Jurkat, Clone E6-1 (cell line): ENCODE data around the gene NSD1.
"Not testable (repeated sequence)": the region's sequence is repeated elsewhere in the genome, so short reads cannot be mapped to it uniquely, and the experiment has no call there.

Experiments
- DNase-seq: peaks from one replicate; pipeline ENCODE4 v3.0.0-alpha.2; 2011; ENCODE audit warnings: low read depth, low spot score
- H3K4me3 ChIP-seq: 2 replicates; pipeline ENCODE4 v1.5.1; 2011; ENCODE audit warnings: mild to moderate bottlenecking, low read length, control low read depth, moderate library complexity

Gene NSD1

DNA sequence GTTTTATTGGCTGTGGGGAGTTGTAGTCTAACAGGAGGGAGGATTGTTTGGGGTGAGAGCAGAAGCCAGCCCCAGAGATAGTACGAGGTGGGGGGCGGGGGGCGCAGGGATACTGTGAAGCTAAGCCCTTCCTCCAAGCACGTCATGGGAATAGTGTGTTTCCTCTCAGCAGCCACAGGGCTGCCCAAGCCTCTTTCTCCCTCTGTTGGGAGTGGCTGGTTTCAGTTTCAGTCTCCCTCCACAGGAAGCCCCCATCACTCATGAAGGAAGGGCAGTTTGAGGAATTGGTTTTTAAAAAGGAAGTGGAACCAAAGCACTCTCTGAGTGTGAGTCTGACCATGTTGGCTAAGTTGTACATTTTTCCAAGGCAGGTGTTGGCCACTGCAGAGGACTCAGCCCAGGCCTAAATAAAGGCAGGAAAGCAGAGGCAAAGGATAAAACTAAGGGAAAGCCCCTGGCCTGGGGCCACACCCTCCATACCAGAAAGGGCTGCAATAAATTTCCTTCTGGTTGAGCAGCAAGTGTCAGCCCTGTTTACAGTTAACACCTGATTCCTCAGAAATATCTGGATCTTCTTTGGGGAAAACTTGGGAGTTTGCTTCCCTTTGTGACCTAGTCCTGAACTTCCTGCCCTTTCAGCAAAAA, 166.8 kb downstream of the NSD1 start:
- no peak overlapping the region for H3K4me3 ChIP-seq
- peak; percentile 68 for DNase-seq

DNA sequence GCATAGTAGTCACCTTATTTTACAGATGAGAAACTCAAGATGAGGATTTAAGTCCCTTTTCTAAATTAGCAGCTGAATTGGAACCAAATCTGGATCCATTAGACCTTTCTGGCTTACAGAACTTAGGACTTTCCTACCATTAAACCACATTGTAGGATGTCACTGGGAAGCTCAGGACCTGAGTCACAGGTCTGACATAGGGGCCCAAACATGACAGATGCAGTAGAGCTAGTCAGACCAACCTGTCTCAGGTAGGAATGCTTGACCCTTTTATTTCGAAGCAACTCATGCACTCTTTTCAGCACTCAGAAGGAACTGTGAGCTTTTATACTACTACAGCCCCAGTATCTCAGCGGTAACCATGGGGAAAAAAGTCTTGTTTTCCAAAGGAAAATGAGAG, 167.4 kb downstream of the NSD1 start:
- no peak overlapping the region for H3K4me3 ChIP-seq
- no peak for DNase-seq

DNA sequence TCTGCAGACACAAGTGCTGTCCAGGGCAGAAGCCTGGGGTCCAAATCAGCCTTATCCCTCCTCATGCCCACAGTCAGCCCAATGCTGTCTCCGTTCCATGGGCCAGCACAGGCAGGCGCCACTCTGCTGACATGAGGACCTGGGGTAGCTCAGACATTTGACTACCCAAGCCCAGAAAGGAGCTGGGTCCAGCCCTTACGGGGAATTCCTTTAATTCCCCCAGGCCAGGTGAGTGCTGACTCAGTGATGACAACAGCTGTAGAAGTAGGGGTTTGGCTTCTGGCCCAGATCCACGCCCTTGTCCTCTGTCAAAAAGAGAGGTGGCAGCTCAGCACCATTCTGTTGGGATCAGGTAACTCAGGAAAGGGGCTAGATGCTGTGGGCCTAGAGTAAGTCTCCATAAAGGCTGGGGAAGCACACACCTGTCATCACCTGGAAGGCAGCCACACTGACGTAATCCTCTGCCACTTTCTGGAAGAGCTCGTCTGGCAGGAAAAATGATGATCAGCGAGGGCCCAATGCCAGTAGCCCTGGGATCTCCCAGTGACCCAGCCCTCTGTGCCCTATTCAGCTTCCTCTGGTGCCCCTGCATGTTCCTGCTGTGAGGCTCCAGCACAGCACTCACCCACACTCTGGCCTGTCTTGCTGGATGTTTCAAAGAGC, 168.1 kb downstream of the NSD1 start:
- H3K4me3 ChIP-seq = no peak overlapping the region
- no peak for DNase-seq

DNA sequence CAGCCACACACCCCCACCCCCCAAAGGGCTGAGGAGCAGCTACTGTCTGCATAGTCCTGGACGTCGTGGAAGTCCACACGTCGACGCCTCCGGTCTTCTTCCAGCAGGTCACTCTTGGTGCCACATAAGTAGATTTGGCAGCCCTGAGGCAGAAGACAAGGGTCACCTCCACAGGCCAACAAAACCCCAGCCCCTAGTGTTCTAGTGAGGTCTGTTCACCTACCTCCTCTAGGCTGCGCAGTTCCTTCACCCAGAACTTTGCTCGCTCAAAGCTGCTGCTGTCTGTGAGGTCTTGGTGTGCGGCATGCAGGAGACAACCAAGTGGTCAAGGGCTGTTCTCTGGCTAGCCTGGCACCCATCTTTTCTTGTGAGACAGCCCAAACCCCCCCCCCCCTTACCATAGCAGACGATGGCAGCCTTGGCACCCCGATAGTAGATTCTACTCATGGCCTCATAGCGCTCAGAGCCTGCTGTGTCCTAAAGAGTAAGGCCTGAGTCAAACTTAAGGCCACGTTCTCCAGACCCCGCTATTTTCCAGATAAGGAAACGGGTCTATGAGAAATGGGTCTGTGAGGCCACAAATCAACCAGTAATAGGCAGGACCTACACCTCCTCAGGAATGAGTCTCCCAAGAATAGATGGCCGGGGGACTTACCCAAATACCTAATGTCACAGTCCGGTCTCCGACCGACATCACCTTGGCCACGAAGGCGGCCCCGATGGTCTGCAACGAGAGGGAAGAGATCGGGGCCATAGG, 169.0 kb downstream of the NSD1 start:
- DNase-seq = no peak

GRCh38 chr5:177303121-177303924, 169.8 kb downstream of the NSD1 start, which contains the start of the genes PRELID1 and RAB24:
Gene PRELID1 (plus strand): TSS chr5:177303799. CDS start chr5:177303986, 187 bp downstream.
Gene RAB24 (minus strand): TSS chr5:177303719. CDS start chr5:177303288, 431 bp downstream.
- peak within 1 kb of the TSS; percentile 59 for H3K4me3 ChIP-seq
- DNase-seq = peak; percentile 67

More for the DNA sequence above, 169.0 kb downstream of the NSD1 start:
- H3K4me3 ChIP-seq = peak overlapping the region; percentile 59

GRCh38 chr5:177303925-177304391, 170.4 kb downstream of the NSD1 start:
- DNase-seq = no peak

DNA sequence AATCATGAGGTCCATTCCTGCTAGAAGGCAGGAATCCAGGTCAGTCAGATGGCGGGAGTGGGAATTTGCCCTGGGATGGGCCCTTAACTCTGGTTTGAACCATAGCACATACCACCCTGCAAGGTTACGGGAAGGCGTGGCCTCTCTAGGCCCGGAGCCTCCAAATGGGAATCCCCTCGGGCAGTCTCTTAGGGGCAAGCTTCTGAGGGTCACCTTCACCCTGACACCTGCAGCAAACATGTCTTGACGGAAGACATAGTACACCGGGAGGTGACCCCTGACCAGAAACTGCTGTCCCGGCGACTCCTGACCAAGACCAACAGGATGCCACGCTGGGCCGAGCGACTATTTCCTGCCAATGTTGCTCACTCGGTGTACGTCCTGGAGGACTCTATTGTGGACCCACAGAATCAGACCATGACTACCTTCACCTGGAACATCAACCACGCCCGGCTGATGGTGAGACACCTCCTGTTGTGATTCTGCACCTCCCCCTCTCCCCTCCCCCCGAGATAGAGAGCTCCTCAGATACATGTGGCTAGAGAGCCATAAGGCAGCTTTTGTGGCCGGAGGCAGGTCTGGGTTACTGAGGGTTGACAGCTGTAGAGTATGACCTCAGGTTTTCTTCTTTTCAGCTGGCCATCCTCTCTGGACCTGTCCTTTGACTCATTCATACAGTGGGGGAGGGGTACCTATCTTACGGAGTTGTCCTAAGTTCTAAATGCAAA, 171.0 kb downstream of the NSD1 start:
- DNase-seq = no peak
- H3K4me3 ChIP-seq = peak overlapping the region; percentile 59

More at GRCh38 chr5:177303925-177304391, 170.4 kb downstream of the NSD1 start:
- peak overlapping the region; percentile 59 for H3K4me3 ChIP-seq

GRCh38 chr5:177306103-177306640, 172.6 kb downstream of the NSD1 start:
- not testable (repeated sequence) for H3K4me3 ChIP-seq, DNase-seq

DNA sequence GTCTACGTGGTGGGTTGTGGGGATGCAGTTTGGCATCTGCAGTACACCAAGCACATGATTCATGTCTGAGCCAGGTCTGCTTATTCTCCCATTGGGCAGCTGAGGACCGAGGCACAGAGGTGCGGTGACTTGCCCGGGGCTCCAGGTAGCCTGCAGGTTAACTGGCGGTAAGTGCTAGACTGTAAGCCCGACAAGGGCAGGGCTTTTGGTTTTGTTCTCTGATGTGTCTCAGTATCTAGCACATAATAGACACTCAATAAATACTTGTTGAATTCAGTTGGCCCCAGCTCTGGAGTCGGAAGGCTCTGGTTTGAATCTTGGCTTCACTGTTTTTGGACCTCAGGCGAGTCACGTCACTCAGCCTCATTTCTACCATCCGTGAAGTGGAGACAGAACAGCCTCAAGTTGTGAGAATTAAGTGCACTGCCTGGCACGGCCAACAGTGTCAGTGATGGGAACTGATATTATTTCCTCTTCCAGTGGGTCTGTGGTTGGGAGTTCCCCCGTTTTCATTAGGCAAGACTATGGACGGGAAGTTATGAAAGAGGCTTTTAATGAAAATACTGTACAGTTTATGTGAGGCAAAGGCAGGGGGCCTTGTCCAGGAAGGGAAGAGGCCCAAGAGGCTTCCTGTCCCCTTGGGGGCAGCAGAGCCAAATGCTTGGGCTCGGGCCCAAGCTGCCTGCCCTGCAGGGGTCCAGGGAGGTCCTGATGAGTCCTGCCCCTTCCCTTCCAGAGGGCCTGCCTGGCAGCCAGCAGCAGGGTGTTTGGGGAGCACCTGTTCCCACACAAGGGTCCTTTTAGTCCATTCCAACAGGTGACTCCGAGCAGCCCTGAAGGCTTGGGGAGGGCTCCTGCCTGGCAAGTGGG, 173.3 kb downstream of the NSD1 start:
- H3K4me3 ChIP-seq = no peak overlapping the region
- no peak for DNase-seq

DNA sequence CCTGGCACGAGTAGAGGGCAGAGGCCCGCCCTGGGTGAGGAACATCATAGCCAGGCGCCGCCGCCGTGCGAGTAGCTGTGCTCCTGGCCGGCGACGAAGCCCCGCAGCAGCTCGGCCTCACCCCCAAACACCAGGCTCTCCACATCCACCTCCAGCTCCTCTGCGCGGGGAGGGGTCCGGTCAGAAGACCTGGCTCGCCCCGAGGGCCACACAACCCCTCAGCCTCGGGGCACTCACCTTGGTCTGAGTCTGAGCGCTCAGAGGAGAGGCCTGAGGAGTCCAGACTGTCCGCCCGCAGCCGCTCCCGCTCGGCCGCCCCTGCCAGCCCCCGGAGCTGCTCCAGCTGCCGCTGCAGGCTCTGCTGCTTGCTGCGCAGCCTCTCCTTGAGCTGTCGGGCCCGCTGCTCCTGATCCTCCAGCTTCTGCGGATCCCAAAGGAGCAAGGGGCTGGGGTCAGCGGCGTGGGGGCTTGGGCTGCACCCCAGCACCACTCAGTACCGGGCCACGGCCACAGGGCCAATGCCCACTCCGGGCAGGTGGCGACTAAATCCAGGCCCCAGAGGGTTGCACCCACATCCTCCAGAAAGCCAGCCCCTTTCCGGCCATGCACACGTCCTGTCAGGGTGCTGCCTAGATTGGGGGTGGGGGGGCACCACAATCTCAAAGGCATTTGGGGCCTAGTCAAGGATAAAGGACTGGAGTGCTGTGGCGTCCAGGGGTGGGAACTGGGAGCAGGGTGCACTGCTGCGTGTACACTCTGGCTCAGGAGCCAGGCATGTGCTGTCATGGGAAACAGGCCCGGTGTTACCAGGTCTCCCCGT, 174.2 kb downstream of the NSD1 start:
- H3K4me3 ChIP-seq = no peak overlapping the region
- no peak for DNase-seq

- no peak for DNase-seq
- H3K4me3 ChIP-seq = no peak overlapping the region
These were observed 175.2 kb downstream of the NSD1 start for GRCh38 chr5:177308740-177309139.

- peak; percentile 66 for DNase-seq
- no peak overlapping the region for H3K4me3 ChIP-seq
These were observed 176.0 kb downstream of the NSD1 start for GRCh38 chr5:177309351-177310191.

DNA sequence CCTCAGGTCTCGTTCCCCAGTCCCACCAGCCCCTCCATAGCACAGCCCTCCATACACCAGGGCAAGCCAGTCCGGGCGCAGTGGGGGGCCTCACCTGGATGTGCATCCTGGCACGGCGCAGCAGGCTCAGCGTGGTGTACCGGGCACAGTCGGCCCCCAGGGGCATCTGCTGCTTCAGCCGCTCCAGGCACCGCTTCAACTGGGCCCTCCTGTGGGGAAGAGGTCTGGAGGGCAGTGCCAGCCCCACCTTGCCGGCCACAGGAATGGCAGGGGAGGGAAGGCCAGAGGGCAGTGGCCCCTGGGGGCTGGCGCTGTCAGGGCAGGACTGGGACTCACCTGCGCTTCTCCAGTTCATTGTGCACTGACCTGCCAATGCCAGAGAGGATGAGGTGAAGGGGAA, 176.8 kb downstream of the NSD1 start:
- DNase-seq = no peak
- peak overlapping the region; percentile 87 for H3K4me3 ChIP-seq

DNA sequence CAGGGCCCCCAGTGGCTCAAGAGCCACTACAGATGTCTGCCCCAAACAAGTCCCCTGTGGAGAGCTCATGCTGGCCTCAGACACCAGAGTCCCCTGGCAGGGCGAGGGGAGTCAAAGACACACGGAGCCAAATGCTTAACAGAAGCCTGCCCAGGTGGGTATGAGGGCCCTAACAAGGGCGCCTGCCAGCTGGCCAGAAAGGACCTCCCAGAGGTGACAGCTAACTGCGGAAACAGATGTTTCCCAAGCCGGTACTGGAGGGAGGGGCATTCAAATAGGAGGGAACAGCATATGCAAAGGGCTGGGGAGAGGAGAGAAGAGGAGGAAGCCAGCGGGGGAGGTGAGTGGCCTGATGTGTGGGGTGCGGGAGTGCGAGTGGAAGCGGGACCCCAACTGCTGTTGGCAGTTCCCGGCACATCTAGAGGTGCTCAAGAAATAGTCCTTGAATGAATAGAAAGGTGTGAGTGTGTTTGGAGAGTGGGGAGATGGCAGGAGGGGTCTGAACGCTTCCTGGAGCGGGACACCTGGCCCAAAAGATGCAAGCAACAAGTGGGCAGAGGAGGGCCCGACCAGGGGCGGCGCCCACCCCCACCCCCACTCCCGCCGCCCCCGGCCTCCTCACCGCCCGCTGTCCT, 177.3 kb downstream of the NSD1 start:
- H3K4me3 ChIP-seq = peak overlapping the region; percentile 87
- DNase-seq = peak; percentile 76

DNA sequence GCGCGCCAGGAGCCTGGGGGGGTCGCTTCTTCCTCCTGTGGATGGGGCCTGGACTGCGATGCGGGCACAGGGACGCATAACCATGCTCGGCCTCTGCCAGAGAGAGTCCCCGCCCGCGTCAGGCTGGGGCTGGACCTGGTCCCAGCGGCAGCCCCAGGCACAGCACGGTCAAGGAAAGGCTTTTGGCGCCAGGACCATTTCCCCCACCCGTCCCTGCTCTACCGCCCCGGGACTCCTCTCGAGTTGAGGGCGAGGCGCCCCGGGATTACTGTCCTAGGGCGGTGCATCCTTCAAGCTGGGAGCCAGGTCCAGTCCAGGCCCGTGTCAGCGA, 177.8 kb downstream of the NSD1 start:
- no peak for DNase-seq
- H3K4me3 ChIP-seq = peak overlapping the region; percentile 87
